Measurements from ENCODE around the gene ULBP1. TPM values are rescaled to one million over a fixed set of nuclear protein-coding genes. Genes with fewer than 3 reads are reported as not detected.
"Not testable (repeated sequence)": the region's sequence is repeated elsewhere in the genome, so short reads cannot be mapped to it uniquely, and the experiment has no call there.

The ULBP1 gene
- total RNA-seq, 1 experiment from 2014 or later = 3.1 TPM

DNA sequence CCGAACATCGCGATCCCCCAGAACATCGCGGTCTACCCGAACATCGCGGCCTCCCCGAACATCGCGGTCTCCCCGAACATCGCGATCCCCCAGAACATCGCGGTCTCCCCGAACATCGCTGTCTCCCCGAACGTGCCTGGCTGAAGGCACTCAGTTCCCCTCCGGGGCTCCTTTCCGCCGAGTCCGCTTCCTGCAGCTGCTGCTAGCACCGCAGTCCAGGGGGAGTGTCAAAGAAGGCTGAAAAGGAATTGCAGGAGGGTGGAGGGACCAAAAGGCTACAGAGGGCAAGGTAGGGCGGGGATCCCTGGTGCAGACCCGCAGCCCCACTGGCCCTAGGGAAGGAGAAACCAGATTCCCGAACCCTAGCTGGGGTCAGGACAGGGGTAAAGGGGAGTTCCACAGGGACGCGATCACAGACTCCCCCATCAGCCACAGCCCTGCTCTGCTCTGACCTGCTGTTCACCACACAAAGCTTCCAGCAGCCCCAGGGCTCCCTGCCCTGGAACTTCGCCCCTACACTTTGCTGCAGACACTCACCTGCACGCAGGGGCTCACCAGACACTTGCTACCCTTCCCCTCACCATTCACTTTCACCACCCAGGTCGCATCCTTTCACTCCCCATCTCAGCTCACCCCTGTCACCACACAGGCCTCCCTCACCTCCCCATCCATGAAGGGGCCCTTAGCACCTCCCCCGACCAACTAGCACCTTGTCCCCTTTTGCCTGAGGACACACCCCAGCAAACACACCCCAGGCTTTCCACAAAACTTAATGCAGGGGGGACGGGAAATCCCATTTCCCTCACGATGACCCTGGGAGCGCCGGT, 1.7 kb downstream of the ULBP1 start:
- H3K4me3 ChIP-seq (ENCODE audit: low read depth in 2 of 2, low read length in 2 of 2) = no peak overlapping the region

GRCh38 chr6:149966319-149966718, 2.6 kb downstream of the ULBP1 start:
- H3K4me3 ChIP-seq (ENCODE audit: low read depth in 2 of 2, low read length in 2 of 2); H3K27ac ChIP-seq (ENCODE audit: low read length); ATAC-seq; H3K36me3 ChIP-seq (ENCODE audit: control insufficient read depth, insufficient read depth, low read length); H3K9me3 ChIP-seq (ENCODE audit: control insufficient read depth, insufficient read depth, low read depth, low read length); intact Hi-C loops (cut with micrococcal nuclease; ENCODE audit: unreplicated experiment); DNase-seq (ENCODE audit: low read depth, low spot score); CTCF ChIA-PET; H3K4me1 ChIP-seq (ENCODE audit: control insufficient read depth, insufficient read depth, low read length); BruUV-seq (replicated peaks); POLR2A ChIA-PET; in situ Hi-C loops (cut with HindIII; ENCODE audit: low pct_unique_long_range_greater_than_20kb, low sequenced_read_pairs); H3K27me3 ChIP-seq (ENCODE audit: control insufficient read depth, insufficient read depth, low read length): not testable (repeated sequence)

More for the DNA sequence above, 1.7 kb downstream of the ULBP1 start:
- intact Hi-C loops (cut with micrococcal nuclease; ENCODE audit: unreplicated experiment) (no loop called here), in situ Hi-C loops (cut with HindIII; ENCODE audit: low pct_unique_long_range_greater_than_20kb, low sequenced_read_pairs) (no loop called here)
- H3K27ac ChIP-seq (ENCODE audit: low read length) = no peak overlapping the region
- no peak for DNase-seq (ENCODE audit: low read depth, low spot score)
- peaks cover 7% of the 10 kb centered on the region for H3K4me1 ChIP-seq (ENCODE audit: control insufficient read depth, insufficient read depth, low read length)
- no peaks in the 10 kb centered on the region for H3K27me3 ChIP-seq (ENCODE audit: control insufficient read depth, insufficient read depth, low read length)
- H3K36me3 ChIP-seq (ENCODE audit: control insufficient read depth, insufficient read depth, low read length) = no peaks in the 10 kb centered on the region
- BruUV-seq (replicated peaks) = no TSS peak
- TF ChIP-seq POLR2AphosphoS5 (IDR thresholded peaks at IDR 0.05; ENCODE audit: low read depth, low read length) (no peak), SIN3A (IDR thresholded peaks at IDR 0.05; ENCODE audit: borderline replicate concordance, insufficient read depth, low read depth, low read length) (no peak), CTCF (IDR thresholded peaks at IDR 0.05) (no peak)
- TF ChIP-seq, protein P1, sequence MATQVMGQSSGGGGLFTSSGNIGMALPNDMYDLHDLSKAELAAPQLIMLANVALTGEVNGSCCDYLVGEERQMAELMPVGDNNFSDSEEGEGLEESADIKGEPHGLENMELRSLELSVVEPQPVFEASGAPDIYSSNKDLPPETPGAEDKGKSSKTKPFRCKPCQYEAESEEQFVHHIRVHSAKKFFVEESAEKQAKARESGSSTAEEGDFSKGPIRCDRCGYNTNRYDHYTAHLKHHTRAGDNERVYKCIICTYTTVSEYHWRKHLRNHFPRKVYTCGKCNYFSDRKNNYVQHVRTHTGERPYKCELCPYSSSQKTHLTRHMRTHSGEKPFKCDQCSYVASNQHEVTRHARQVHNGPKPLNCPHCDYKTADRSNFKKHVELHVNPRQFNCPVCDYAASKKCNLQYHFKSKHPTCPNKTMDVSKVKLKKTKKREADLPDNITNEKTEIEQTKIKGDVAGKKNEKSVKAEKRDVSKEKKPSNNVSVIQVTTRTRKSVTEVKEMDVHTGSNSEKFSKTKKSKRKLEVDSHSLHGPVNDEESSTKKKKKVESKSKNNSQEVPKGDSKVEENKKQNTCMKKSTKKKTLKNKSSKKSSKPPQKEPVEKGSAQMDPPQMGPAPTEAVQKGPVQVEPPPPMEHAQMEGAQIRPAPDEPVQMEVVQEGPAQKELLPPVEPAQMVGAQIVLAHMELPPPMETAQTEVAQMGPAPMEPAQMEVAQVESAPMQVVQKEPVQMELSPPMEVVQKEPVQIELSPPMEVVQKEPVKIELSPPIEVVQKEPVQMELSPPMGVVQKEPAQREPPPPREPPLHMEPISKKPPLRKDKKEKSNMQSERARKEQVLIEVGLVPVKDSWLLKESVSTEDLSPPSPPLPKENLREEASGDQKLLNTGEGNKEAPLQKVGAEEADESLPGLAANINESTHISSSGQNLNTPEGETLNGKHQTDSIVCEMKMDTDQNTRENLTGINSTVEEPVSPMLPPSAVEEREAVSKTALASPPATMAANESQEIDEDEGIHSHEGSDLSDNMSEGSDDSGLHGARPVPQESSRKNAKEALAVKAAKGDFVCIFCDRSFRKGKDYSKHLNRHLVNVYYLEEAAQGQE (IDR thresholded peaks at IDR 0.05; ENCODE audit: insufficient read depth in 1 of 2, low read depth in 2 of 2, low read length in 1 of 2) = no peak
- POLR2A ChIA-PET = no interaction called here
- H3K9me3 ChIP-seq (ENCODE audit: control insufficient read depth, insufficient read depth, low read depth, low read length) = no peaks in the 10 kb centered on the region
- CTCF ChIA-PET = no interaction called here
- no peak for ATAC-seq

GRCh38 chr6:149967591-149967990, 3.8 kb downstream of the ULBP1 start:
- ATAC-seq (no peak), DNase-seq (ENCODE audit: low read depth, low spot score) (no peak)
- in situ Hi-C loops (cut with HindIII; ENCODE audit: low pct_unique_long_range_greater_than_20kb, low sequenced_read_pairs) (no loop called here), intact Hi-C loops (cut with micrococcal nuclease; ENCODE audit: unreplicated experiment) (no loop called here)
- TF ChIP-seq POLR2AphosphoS5 (IDR thresholded peaks at IDR 0.05; ENCODE audit: low read depth, low read length) = no peak
- TF ChIP-seq CTCF (IDR thresholded peaks at IDR 0.05) = no peak
- H3K36me3 ChIP-seq (ENCODE audit: control insufficient read depth, insufficient read depth, low read length) = no peaks in the 10 kb centered on the region
- H3K4me1 ChIP-seq (ENCODE audit: control insufficient read depth, insufficient read depth, low read length) = peaks cover 7% of the 10 kb centered on the region
- ChIA-PET CTCF (no interaction called here), POLR2A (no interaction called here)
- H3K27me3 ChIP-seq (ENCODE audit: control insufficient read depth, insufficient read depth, low read length) = no peaks in the 10 kb centered on the region
- no peak overlapping the region for H3K4me3 ChIP-seq (ENCODE audit: low read depth in 2 of 2, low read length in 2 of 2)
- no peak overlapping the region for H3K27ac ChIP-seq (ENCODE audit: low read length)
- no TSS peak for BruUV-seq (replicated peaks)
- H3K9me3 ChIP-seq (ENCODE audit: control insufficient read depth, insufficient read depth, low read depth, low read length) = no peaks in the 10 kb centered on the region

- H3K27me3 ChIP-seq (ENCODE audit: control insufficient read depth, insufficient read depth, low read length); H3K4me3 ChIP-seq (ENCODE audit: low read depth in 2 of 2, low read length in 2 of 2); H3K36me3 ChIP-seq (ENCODE audit: control insufficient read depth, insufficient read depth, low read length); ATAC-seq; intact Hi-C loops (cut with micrococcal nuclease; ENCODE audit: unreplicated experiment); CTCF ChIA-PET; DNase-seq (ENCODE audit: low read depth, low spot score); BruUV-seq (replicated peaks); in situ Hi-C loops (cut with HindIII; ENCODE audit: low pct_unique_long_range_greater_than_20kb, low sequenced_read_pairs); H3K9me3 ChIP-seq (ENCODE audit: control insufficient read depth, insufficient read depth, low read depth, low read length); H3K4me1 ChIP-seq (ENCODE audit: control insufficient read depth, insufficient read depth, low read length); H3K27ac ChIP-seq (ENCODE audit: low read length); POLR2A ChIA-PET: not testable (repeated sequence)
Measured at GRCh38 chr6:149967999-149968398, 4.3 kb downstream of the ULBP1 start.

DNA sequence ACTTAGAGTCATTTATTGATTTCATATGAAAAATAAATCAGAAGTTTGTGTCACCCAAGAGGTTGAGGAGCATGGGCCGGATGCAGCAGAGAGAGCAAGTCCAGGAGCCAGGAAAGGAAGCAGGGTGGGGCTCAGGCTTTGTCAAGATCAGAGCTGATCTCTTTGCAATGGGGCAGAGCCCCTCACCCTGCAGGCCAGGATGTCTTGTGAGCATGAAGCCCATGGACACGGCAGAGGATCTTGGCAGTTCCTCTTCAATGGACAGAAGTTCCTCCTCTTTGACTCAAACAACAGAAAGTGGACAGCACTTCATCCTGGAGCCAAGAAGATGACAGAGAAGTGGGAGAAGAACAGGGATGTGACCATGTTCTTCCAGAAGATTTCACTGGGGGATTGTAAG, 5.2 kb downstream of the ULBP1 start:
- intact Hi-C loops (cut with micrococcal nuclease; ENCODE audit: unreplicated experiment); H3K36me3 ChIP-seq (ENCODE audit: control insufficient read depth, insufficient read depth, low read length); H3K4me1 ChIP-seq (ENCODE audit: control insufficient read depth, insufficient read depth, low read length); in situ Hi-C loops (cut with HindIII; ENCODE audit: low pct_unique_long_range_greater_than_20kb, low sequenced_read_pairs); BruUV-seq (replicated peaks); H3K27ac ChIP-seq (ENCODE audit: low read length); ATAC-seq; H3K27me3 ChIP-seq (ENCODE audit: control insufficient read depth, insufficient read depth, low read length); H3K4me3 ChIP-seq (ENCODE audit: low read depth in 2 of 2, low read length in 2 of 2); H3K9me3 ChIP-seq (ENCODE audit: control insufficient read depth, insufficient read depth, low read depth, low read length); DNase-seq (ENCODE audit: low read depth, low spot score); POLR2A ChIA-PET; CTCF ChIA-PET: not testable (repeated sequence)
